ENCODE measurements around the gene LAMB3. TPM values are rescaled to one million over a fixed set of nuclear protein-coding genes. Genes with fewer than 3 reads are reported as not detected.

Gene LAMB3
- total and polyA plus RNA-seq, 10 of the 15 experiments (the other 5 are each of a cell fraction or from before 2014, with no cell fraction given): 0.04 to 1.8 (median 0.10) TPM; not detected in 1

DNA sequence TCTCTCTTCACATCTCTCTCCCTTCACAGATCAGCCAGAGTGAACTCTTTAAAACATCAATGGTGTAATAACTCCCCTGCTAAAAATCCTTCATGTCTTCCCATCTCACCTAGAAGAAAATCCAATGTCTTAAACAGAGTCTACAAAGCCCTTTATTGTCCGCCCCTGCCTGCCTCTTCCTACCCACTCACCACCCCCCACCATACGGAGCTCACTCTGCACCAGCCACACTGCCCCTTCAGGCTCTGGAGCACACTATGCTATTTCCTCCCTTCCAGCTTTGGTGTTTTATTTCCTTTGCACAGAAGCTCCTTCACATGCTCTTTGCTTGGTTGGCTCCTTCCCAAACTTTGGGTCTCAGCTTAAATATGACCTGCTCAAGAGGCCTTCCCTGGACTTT lies 58.5 kb downstream of the LAMB3 start:
- H3K4me1 ChIP-seq (ENCODE audit: control insufficient read depth, insufficient read depth, low read length): no peaks in the 10 kb centered on the region
- no peak overlapping the region for H3K27ac ChIP-seq (ENCODE audit: control insufficient read depth, insufficient read depth)
- H3K4me3 ChIP-seq: no peak overlapping the region
- H2AFZ ChIP-seq (ENCODE audit: control insufficient read depth, low read depth, low read length): no peak overlapping the region
- no peaks in the 10 kb centered on the region for H4K20me1 ChIP-seq (ENCODE audit: control insufficient read depth, insufficient read depth)
- BruUV-seq (replicated peaks): no TSS peak
- TF ChIP-seq, protein P1, sequence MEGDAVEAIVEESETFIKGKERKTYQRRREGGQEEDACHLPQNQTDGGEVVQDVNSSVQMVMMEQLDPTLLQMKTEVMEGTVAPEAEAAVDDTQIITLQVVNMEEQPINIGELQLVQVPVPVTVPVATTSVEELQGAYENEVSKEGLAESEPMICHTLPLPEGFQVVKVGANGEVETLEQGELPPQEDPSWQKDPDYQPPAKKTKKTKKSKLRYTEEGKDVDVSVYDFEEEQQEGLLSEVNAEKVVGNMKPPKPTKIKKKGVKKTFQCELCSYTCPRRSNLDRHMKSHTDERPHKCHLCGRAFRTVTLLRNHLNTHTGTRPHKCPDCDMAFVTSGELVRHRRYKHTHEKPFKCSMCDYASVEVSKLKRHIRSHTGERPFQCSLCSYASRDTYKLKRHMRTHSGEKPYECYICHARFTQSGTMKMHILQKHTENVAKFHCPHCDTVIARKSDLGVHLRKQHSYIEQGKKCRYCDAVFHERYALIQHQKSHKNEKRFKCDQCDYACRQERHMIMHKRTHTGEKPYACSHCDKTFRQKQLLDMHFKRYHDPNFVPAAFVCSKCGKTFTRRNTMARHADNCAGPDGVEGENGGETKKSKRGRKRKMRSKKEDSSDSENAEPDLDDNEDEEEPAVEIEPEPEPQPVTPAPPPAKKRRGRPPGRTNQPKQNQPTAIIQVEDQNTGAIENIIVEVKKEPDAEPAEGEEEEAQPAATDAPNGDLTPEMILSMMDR (IDR thresholded peaks at IDR 0.05 in 2 of 3, conservative IDR thresholded peaks at IDR 0.05 in 1 of 3; ENCODE audit: control insufficient read depth in 2 of 3, extremely low read depth in 1 of 3, insufficient read depth in 1 of 3, low read depth in 3 of 3, low read length in 3 of 3): no peak
- no peak for TF ChIP-seq YBX1 (IDR thresholded peaks at IDR 0.05)
- TF ChIP-seq ZBED1 (IDR thresholded peaks at IDR 0.05; ENCODE audit: borderline replicate concordance): no peak
- no peak for TF ChIP-seq HCFC1 (IDR thresholded peaks at IDR 0.05; ENCODE audit: low read length)
- no peak for TF ChIP-seq FOXM1 (IDR thresholded peaks at IDR 0.05; ENCODE audit: low read depth, low read length)
- TF ChIP-seq, protein P2, sequence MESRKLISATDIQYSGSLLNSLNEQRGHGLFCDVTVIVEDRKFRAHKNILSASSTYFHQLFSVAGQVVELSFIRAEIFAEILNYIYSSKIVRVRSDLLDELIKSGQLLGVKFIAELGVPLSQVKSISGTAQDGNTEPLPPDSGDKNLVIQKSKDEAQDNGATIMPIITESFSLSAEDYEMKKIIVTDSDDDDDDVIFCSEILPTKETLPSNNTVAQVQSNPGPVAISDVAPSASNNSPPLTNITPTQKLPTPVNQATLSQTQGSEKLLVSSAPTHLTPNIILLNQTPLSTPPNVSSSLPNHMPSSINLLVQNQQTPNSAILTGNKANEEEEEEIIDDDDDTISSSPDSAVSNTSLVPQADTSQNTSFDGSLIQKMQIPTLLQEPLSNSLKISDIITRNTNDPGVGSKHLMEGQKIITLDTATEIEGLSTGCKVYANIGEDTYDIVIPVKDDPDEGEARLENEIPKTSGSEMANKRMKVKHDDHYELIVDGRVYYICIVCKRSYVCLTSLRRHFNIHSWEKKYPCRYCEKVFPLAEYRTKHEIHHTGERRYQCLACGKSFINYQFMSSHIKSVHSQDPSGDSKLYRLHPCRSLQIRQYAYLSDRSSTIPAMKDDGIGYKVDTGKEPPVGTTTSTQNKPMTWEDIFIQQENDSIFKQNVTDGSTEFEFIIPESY (IDR thresholded peaks at IDR 0.05): no peak
- TF ChIP-seq TAF1 (IDR thresholded peaks at IDR 0.05; ENCODE audit: borderline replicate concordance, low read depth, low read length): no peak
- TF ChIP-seq ZNF274 (IDR thresholded peaks at IDR 0.05; ENCODE audit: insufficient read depth, insufficient read length): no peak
- no peak for TF ChIP-seq FOXK2 (IDR thresholded peaks at IDR 0.05)
- no peak for TF ChIP-seq HDGF (IDR thresholded peaks at IDR 0.05)
- TF ChIP-seq, protein P3, sequence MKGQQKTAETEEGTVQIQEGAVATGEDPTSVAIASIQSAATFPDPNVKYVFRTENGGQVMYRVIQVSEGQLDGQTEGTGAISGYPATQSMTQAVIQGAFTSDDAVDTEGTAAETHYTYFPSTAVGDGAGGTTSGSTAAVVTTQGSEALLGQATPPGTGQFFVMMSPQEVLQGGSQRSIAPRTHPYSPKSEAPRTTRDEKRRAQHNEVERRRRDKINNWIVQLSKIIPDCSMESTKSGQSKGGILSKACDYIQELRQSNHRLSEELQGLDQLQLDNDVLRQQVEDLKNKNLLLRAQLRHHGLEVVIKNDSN (IDR thresholded peaks at IDR 0.05; ENCODE audit: borderline replicate concordance, extremely low read length, insufficient read depth, low read depth, low read length): no peak
- TF ChIP-seq RCOR1 (conservative IDR thresholded peaks at IDR 0.05; ENCODE audit: low read depth, low read length): no peak
- TF ChIP-seq, protein P4, sequence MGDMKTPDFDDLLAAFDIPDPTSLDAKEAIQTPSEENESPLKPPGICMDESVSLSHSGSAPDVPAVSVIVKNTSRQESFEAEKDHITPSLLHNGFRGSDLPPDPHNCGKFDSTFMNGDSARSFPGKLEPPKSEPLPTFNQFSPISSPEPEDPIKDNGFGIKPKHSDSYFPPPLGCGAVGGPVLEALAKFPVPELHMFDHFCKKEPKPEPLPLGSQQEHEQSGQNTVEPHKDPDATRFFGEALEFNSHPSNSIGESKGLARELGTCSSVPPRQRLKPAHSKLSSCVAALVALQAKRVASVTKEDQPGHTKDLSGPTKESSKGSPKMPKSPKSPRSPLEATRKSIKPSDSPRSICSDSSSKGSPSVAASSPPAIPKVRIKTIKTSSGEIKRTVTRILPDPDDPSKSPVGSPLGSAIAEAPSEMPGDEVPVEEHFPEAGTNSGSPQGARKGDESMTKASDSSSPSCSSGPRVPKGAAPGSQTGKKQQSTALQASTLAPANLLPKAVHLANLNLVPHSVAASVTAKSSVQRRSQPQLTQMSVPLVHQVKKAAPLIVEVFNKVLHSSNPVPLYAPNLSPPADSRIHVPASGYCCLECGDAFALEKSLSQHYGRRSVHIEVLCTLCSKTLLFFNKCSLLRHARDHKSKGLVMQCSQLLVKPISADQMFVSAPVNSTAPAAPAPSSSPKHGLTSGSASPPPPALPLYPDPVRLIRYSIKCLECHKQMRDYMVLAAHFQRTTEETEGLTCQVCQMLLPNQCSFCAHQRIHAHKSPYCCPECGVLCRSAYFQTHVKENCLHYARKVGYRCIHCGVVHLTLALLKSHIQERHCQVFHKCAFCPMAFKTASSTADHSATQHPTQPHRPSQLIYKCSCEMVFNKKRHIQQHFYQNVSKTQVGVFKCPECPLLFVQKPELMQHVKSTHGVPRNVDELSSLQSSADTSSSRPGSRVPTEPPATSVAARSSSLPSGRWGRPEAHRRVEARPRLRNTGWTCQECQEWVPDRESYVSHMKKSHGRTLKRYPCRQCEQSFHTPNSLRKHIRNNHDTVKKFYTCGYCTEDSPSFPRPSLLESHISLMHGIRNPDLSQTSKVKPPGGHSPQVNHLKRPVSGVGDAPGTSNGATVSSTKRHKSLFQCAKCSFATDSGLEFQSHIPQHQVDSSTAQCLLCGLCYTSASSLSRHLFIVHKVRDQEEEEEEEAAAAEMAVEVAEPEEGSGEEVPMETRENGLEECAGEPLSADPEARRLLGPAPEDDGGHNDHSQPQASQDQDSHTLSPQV (IDR thresholded peaks at IDR 0.05): no peak
- H3K9me3 ChIP-seq (replicated peaks; ENCODE audit: control insufficient read depth, insufficient read depth, low read length): no peaks in the 10 kb centered on the region; the same call in 2 of the 3 replicates
- ChIA-PET CTCF (interaction anchor here (1.0 to 1.9 kb wide), 4 partner anchors 24 to 33 kb away, joined by 3 to 4 read pairs (median 4); no protein-coding TSS in a partner anchor), POLR2A (no interaction called here), RAD21 (ENCODE audit: unreplicated experiment) (no interaction called here), SMC1A (ENCODE audit: uncharacterized antibody, unreplicated experiment) (no interaction called here)
- in situ Hi-C loops (cut with MboI) (no loop called here), intact Hi-C loops (cut with micrococcal nuclease; ENCODE audit: unreplicated experiment) (no loop called here)
- no peak overlapping the region for H3K9ac ChIP-seq (ENCODE audit: control insufficient read depth, insufficient read depth, low read length)
- no peaks in the 10 kb centered on the region for H3K79me2 ChIP-seq (ENCODE audit: control insufficient read depth, insufficient read depth, low read length)
- no peak for DNase-seq (ENCODE audit: low read depth, low spot score)
- FAIRE-seq: no peak
- peaks cover 2 to 3% of the 10 kb centered on the region in 2 experiments; a peak in 3 of 4 replicates for H3K27me3 ChIP-seq (replicated peaks in 1 of 2; ENCODE audit: control insufficient read depth in 2 of 2, insufficient read depth in 2 of 2, low read length in 1 of 2)
- ATAC-seq: peak; percentile 33; the same call in 1 of the 3 replicates
- no peak overlapping the region for H3K4me2 ChIP-seq (ENCODE audit: control insufficient read depth, insufficient read depth)
- no peaks in the 10 kb centered on the region for H3K36me3 ChIP-seq (ENCODE audit: control insufficient read depth in 2 of 2, insufficient read depth in 2 of 2, low read length in 1 of 2)
- WGBS (ENCODE audit: insufficient coverage, insufficient replicate concordance, low lambda C conversion rate, missing lambda C conversion rate): 14% methylated on average over 2 of the region's 2 CpGs
